HL-60 (cell line): Measurements from ENCODE around the gene CYTH1.

Experiments
- CTCF ChIP-seq: IDR thresholded peaks from one replicate; pipeline ENCODE4 v1.5.1; 2011; ENCODE audit warnings: low read length, control low read depth, inconsistent platforms; ENCODE audit not compliant: insufficient read depth
- GABPA ChIP-seq: IDR thresholded peaks from 2 replicates; pipeline ENCODE4 v1.6.1; 2012; ENCODE audit warnings: low read depth
- POLR2AphosphoS5 ChIP-seq: IDR thresholded peaks from 2 replicates; pipeline ENCODE4 v1.6.1; 2012; ENCODE audit warnings: low read depth
- REST ChIP-seq: IDR thresholded peaks from 2 replicates; pipeline ENCODE4 v1.6.1; 2012; ENCODE audit warnings: low read depth; ENCODE audit not compliant: insufficient replicate concordance
- SPI1 ChIP-seq: IDR thresholded peaks from 2 replicates; pipeline ENCODE4 v1.6.1; 2012; ENCODE audit warnings: low read depth, mild to moderate bottlenecking, borderline replicate concordance

- TF ChIP-seq CTCF (no peak), SPI1 (no peak), REST (no peak), POLR2AphosphoS5 (no peak), GABPA (no peak)
Observed at GRCh38 chr17:78761789-78762406, 20.2 kb downstream of the CYTH1 start.
